ENCODE results near the gene SUPT20HL2.
"Not testable (repeated sequence)": the region's sequence is repeated elsewhere in the genome, so short reads cannot be mapped to it uniquely, and the experiment has no call there.

Gene SUPT20HL2

GRCh38 chrX:24314019-24314635, at the start of gene SUPT20HL2:
Gene SUPT20HL2, minus strand, starts transcription at chrX:24314069. Its CDS starts 754 bp downstream, at chrX:24313315.
- no peak for DNase-seq (ENCODE audit: low read depth)

- DNase-seq (ENCODE audit: low read depth): not testable (repeated sequence)
Measured at GRCh38 chrX:24362089-24362745, 48.3 kb upstream of the SUPT20HL2 start.

- DNase-seq (ENCODE audit: low read depth): no peak
Measured at GRCh38 chrX:24360272-24360671, 46.4 kb upstream of the SUPT20HL2 start, which contains the start of gene SUPT20HL1. Gene SUPT20HL1, plus strand, starts transcription at chrX:24360639. Its CDS starts 2,122 bp downstream, at chrX:24362761.

- no peak for DNase-seq (ENCODE audit: low read depth)
Measured at GRCh38 chrX:24357106-24357505, 43.2 kb upstream of the SUPT20HL2 start.

GRCh38 chrX:24355095-24355494, 41.2 kb upstream of the SUPT20HL2 start:
- DNase-seq (ENCODE audit: low read depth): no peak

GRCh38 chrX:24350217-24350616, 36.3 kb upstream of the SUPT20HL2 start:
- DNase-seq (ENCODE audit: low read depth): no peak

- no peak for DNase-seq (ENCODE audit: low read depth)
Measured at GRCh38 chrX:24347881-24348280, 34.0 kb upstream of the SUPT20HL2 start.

GRCh38 chrX:24343719-24344118, 29.9 kb upstream of the SUPT20HL2 start:
- no peak for DNase-seq (ENCODE audit: low read depth)

- no peak for DNase-seq (ENCODE audit: low read depth)
Measured at GRCh38 chrX:24341795-24342194, 27.9 kb upstream of the SUPT20HL2 start.

GRCh38 chrX:24340501-24340900, 26.6 kb upstream of the SUPT20HL2 start:
- DNase-seq (ENCODE audit: low read depth): no peak

GRCh38 chrX:24339911-24340310, 26.0 kb upstream of the SUPT20HL2 start:
- DNase-seq (ENCODE audit: low read depth): no peak

GRCh38 chrX:24335871-24336270, 22.0 kb upstream of the SUPT20HL2 start:
- DNase-seq (ENCODE audit: low read depth): no peak

- DNase-seq (ENCODE audit: low read depth): no peak
Measured at GRCh38 chrX:24334461-24334860, 20.6 kb upstream of the SUPT20HL2 start.

GRCh38 chrX:24333371-24333770, 19.5 kb upstream of the SUPT20HL2 start:
- DNase-seq (ENCODE audit: low read depth): no peak

- DNase-seq (ENCODE audit: low read depth): no peak
Measured at GRCh38 chrX:24332878-24333277, 19.0 kb upstream of the SUPT20HL2 start.

GRCh38 chrX:24325231-24325630, 11.4 kb upstream of the SUPT20HL2 start:
- DNase-seq (ENCODE audit: low read depth): no peak

GRCh38 chrX:24321741-24322395, 8.0 kb upstream of the SUPT20HL2 start:
- no peak for DNase-seq (ENCODE audit: low read depth)

GRCh38 chrX:24317567-24317966, 3.7 kb upstream of the SUPT20HL2 start:
- no peak for DNase-seq (ENCODE audit: low read depth)

GRCh38 chrX:24316111-24316510, 2.2 kb upstream of the SUPT20HL2 start:
- no peak for DNase-seq (ENCODE audit: low read depth)

- not testable (repeated sequence) for DNase-seq (ENCODE audit: low read depth)
Measured at GRCh38 chrX:24312249-24312607, 1.6 kb downstream of the SUPT20HL2 start.

GRCh38 chrX:24311507-24312248, 2.2 kb downstream of the SUPT20HL2 start:
- not testable (repeated sequence) for DNase-seq (ENCODE audit: low read depth)

GRCh38 chrX:24310916-24311315, 3.0 kb downstream of the SUPT20HL2 start:
- DNase-seq (ENCODE audit: low read depth): not testable (repeated sequence)
